Measurements from ENCODE around the gene TEAD4.

- TF ChIP-seq CTCF (conservative IDR thresholded peaks at IDR 0.05 in 1 of 2, IDR thresholded peaks at IDR 0.05 in 1 of 2; ENCODE audit: extremely low read depth in 1 of 2, insufficient read depth in 1 of 2, low read depth in 1 of 2, low read length in 2 of 2) (no peak), EZH2 (IDR thresholded peaks at IDR 0.05; ENCODE audit: borderline replicate concordance, low read length) (no peak)
Measured at GRCh38 chr12:3014641-3015040, 55.4 kb downstream of the TEAD4 start.

Measured in mammary epithelial cell (primary cell).